GM21528 (cell line): Measurements from ENCODE around the gene USP3.

Source experiments
- ATAC-seq: cut with Tn5 transposase; IDR thresholded peaks from one replicate; pipeline ENCODE4 v1.9.1; 2021; ENCODE audit warnings: mild to moderate bottlenecking, moderate library complexity; ENCODE audit not compliant: unreplicated experiment, low FRiP score

USP3 gene

GRCh38 chr15:63535689-63536088 lies 31.3 kb downstream of the USP3 start:
- ATAC-seq, result no peak

- no peak for ATAC-seq
Observed at GRCh38 chr15:63538876-63539275, 34.5 kb downstream of the USP3 start.

DNA sequence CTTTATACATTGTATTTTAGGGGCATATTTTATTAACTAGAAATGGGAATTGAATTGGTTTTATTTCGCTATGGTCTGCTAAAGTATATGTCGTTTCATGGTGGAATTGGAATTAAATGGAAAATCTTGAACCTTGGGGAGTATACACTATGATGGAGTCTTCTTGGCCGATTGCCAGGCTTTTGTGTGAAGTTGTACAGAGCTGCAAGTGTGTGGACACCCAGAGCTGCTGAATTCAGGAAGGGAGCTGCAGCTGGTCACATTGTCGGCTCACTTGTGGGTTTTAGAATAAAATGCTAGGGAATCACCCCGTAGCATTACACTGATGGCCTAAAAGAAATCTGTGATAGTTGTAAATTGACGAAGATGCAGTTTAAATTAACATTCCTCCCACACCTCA lies 35.1 kb downstream of the USP3 start:
- no peak for ATAC-seq

DNA sequence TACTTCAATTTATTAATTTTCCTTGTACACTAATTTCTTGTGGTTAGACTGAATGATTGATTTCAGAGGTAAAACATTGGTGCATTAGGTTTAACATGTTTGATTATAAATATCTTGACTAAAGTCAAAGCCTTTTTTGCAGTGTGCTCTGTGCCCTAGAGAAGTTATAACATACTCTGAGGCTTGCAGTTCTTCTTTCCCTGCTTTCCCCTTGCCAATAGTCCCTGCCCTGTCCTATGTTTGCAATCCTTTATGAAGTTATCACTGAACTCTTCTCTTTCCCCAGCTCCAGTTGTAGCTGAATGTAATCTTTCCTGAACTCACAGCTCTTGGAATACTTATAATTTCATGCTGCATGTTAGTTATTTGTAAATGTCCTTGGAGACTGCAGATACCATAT lies 35.6 kb downstream of the USP3 start:
- no peak for ATAC-seq

- ATAC-seq, result no peak
Observed at GRCh38 chr15:63540449-63540848, 36.1 kb downstream of the USP3 start.

DNA sequence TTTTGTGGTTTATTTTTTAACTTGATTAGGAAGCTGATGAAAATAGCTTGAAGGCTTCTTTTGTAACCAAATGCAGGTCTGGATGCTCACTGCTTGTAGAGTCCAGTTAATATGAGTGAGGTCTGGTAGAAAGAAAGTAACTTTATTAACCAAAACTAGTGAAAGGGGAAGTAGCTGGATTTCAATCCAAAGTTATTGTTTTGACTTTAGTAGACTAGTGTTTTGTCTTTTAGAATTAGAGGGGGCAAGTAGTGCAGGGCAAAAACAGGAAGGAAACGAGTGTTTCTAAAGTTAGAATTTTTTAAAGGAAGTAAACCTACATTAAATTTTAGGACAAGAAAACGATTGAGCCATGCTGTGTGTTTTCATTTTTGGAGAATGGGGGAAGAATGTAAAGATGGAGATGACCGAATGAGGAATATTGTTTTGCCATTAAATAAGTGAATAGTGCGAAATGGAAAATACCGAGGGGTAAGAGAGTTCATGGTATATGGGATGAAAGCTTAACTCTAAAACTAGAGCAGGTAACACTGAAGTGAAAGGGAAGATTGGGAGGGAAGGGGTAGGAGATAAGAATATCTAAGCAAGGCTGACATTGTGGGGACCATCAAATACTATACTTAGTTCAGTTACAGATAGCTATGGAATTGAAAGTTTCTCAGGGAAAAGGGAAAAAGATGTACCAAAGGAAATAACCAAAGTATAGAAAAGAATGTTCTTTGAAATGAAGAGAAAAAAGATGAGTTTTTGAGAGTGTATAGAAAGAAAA lies 40.0 kb downstream of the USP3 start:
- no peak for ATAC-seq

DNA sequence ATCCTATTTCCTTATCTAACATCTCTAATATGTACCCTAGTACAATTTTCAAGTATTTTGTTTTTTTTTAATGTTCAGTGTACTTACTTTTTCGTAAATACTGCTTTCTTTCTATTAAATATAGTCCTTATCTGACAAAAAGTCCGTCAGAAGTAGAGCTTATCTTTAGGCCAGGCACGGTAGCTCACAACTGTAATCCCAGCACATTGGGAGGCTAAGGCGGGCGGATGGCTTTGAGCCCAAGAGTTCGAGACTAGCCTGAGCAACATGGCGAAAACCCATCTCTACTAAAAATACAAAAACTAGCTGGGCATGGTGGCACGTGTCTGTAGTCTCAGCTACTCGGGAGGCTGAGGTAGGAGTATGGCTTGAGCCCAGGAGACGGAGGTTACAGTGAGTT lies 41.1 kb downstream of the USP3 start:
- no peak for ATAC-seq

GRCh38 chr15:63551400-63551799 lies 47.0 kb downstream of the USP3 start:
- ATAC-seq, result no peak

GRCh38 chr15:63553388-63553791 lies 49.0 kb downstream of the USP3 start:
- no peak for ATAC-seq

DNA sequence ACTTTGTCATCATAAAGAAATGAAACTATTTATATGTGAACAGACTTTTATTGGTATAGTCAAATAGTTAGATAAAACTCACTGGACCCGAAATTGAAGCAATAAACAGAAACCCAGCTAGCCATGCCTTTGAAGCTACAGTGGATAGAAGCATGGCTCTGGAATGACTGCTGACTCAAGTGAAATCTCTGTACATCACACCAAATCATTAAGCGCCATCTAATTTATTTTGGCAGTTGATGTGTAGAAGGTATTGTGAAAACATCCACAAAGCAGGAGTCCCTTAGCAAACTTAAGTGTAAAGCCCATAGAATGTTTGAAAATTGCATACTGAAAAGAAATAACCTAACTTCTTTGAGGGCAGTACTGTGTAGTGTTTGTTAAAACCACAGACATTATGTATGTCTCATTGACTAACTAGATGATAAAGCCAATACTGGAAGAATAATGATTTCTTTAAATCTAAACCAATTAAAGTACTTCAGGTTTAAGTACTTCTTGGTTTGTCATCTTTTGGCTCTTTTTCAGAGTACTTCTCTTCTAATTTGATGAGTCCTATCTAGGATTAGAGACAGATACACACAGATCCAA lies 50.0 kb downstream of the USP3 start:
- ATAC-seq, result no peak

- no peak for ATAC-seq
Observed at GRCh38 chr15:63555507-63555906, 51.1 kb downstream of the USP3 start.

DNA sequence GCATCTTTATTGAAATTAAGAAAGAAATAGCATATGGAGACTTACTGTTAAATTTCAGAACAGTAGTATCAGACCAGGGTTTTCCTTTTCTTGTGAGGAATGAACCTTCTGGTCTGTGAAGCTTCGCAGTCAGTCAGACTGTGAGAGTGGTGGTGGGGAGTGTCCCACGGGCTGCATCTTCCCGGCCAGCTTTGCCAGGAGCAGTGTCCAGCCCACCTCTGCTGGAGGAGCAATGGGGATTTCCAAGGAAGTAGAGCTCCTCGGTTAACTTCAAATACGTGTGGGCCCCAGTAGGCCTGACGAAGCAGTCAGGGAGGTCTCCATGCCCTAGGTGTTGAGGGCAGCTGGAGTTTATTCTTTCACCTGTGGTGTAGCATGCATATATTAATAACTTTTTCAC lies 51.9 kb downstream of the USP3 start:
- ATAC-seq, result no peak

DNA sequence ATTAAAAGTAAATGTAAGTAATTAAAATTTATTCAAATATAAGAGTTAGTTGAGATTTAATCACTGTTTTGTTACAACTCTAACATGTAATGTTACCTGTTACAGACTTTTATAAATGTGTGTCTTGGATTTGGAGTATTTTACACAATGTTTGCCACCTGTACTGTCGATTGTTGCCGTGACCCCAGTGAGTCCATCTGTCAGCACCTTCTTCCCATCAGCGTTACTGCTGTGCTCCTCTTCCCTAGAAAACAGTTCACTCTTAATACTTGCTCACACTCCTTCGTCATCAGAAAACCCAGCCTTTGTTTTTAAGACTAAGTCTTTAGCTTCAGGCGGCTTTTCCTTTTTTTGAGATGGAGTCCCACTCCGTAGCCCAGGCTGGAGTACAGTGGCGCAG lies 52.3 kb downstream of the USP3 start:
- ATAC-seq, result no peak

DNA sequence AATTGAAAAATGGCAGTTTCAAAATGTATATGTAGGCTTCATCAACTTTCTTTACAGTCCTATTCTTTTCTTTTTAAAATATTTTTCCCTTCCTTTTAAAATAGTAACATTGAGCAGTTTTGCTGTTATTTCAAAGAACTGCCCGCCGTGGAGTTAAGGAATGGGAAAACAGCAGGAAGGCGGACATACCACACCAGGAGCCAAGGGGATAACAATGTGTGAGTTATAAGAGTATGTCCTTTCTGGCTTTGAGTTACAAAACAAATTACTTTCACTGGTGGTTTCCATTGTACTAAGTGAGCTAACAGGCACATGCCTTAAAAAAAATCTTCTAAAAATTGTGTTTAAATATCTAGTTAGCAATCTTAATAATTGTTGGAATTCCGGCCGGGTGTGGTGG lies 55.4 kb downstream of the USP3 start:
- no peak for ATAC-seq

GRCh38 chr15:63560741-63561448 lies 56.5 kb downstream of the USP3 start:
- ATAC-seq, result no peak

DNA sequence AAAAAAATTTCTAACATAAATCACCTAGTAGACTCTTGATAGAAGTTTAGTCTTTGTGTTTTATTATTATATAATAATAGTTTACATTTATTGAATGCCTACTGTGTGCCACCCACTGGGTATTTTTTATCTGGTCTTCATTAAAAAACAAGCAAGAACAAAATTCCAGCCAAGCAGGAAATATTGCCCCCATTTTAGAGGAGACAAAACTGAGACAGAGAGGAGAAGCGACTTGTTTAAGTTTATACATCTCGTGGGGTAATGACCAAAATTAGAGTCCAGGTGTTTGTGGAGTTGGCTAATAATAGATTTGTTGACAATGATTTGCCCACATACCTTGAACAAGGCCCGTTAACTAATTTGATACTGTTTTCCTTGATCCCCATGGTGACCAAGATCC lies 59.7 kb downstream of the USP3 start:
- ATAC-seq, result no peak

GRCh38 chr15:63565536-63566186 lies 61.3 kb downstream of the USP3 start:
- no peak for ATAC-seq

DNA sequence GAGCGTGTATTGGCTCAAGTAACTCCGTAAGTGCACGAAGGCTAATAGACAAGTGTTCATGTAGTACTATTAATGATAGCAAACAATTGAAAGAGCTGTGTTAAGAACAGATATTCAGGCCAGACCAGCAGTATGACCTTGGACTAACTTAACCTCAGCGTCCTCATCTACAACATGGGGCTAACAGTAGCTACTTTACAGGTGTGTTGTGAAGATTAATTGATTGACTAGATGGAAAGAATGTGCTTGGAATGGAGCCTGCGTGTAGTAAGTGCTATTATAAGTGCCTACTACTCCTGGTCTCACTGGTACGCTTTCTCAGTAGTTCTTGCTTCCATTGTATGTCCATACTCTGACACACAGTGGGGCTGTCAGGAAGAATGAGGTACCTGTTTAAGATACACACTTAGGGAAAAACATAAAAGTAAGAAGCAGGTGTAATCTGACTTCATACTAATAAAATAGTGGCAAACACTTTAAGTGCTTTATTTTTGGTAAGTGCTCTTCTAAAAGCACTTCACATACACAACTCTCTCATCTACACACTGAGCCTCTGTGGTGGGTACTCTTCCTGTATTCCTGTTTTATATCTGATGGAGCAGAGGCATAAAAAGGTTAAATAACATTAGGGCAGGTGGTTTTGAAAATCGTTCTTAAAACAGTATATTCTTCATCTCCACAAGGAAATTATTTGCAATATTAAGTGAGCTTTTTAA lies 68.5 kb downstream of the USP3 start:
- ATAC-seq, result no peak

- ATAC-seq, result no peak
Observed at GRCh38 chr15:63573533-63573932, 69.1 kb downstream of the USP3 start.

GRCh38 chr15:63575312-63575711 lies 70.9 kb downstream of the USP3 start:
- no peak for ATAC-seq

DNA sequence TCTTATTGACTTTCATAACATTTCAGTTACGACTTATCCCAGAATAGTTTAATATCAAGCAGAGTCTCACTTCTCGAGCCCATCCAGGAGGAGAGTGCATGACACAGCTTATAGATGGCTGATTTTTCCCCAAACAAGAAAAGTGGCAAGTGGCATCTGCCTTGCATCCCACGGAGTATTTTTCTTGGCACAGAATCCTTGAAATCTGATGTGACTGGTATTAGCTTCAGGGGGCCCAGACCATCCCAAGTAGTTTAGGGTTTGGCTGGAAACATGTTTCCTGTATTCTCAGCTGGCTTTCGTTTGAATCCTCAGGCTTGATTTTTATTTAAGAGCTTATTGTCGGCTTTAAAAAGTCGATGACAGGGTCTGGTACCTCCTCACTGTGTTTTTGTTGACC lies 72.0 kb downstream of the USP3 start:
- no peak for ATAC-seq
